Measurements from ENCODE around the gene MTMR12.
A peak's percentile ranks its signal among the peaks of the same experiment; 100 is the strongest.

MTMR12 gene

GRCh38 chr5:32197032-32197431, 115.7 kb downstream of the MTMR12 start:
- Mint-ChIP-seq H3K27ac (no peak overlapping the region), H3K4me3 (no peak overlapping the region), H3K36me3 (no peaks in the 10 kb centered on the region), H3K4me1 (peaks cover 6% of the 10 kb centered on the region), H3K9me3 (no peaks in the 10 kb centered on the region)
- ATAC-seq = no peak
- DNase-seq (ENCODE audit: low spot score in 2 of 2) = no peak

- Mint-ChIP-seq H3K4me3 (no peak overlapping the region), H3K4me1 (peaks cover 6% of the 10 kb centered on the region), H3K9me3 (no peaks in the 10 kb centered on the region), H3K36me3 (no peaks in the 10 kb centered on the region), H3K27ac (no peak overlapping the region)
- ATAC-seq = no peak
- no peak for DNase-seq (ENCODE audit: low spot score in 2 of 2)
Observed at GRCh38 chr5:32195265-32195664, 117.5 kb downstream of the MTMR12 start.

- H3K9me3 Mint-ChIP-seq = no peaks in the 10 kb centered on the region
- no peak for DNase-seq (ENCODE audit: low spot score in 2 of 2)
- H3K4me3 Mint-ChIP-seq = no peak overlapping the region
- no peaks in the 10 kb centered on the region for H3K36me3 Mint-ChIP-seq
- no peak overlapping the region for H3K27ac Mint-ChIP-seq
- peaks cover 6% of the 10 kb centered on the region for H3K4me1 Mint-ChIP-seq
- ATAC-seq = no peak
Observed at GRCh38 chr5:32193591-32193990, 119.1 kb downstream of the MTMR12 start.

GRCh38 chr5:32190095-32190494, 122.6 kb downstream of the MTMR12 start:
- no peaks in the 10 kb centered on the region for H3K36me3 Mint-ChIP-seq
- H3K9me3 Mint-ChIP-seq = no peaks in the 10 kb centered on the region
- DNase-seq (ENCODE audit: low spot score in 2 of 2) (no peak), ATAC-seq (no peak)
- no peak overlapping the region for H3K4me3 Mint-ChIP-seq
- H3K4me1 Mint-ChIP-seq = peaks cover 6% of the 10 kb centered on the region
- H3K27ac Mint-ChIP-seq = no peak overlapping the region

GRCh38 chr5:32187675-32188074, 125.1 kb downstream of the MTMR12 start:
- ATAC-seq = no peak
- DNase-seq (ENCODE audit: low spot score in 2 of 2) = no peak
- H3K27ac Mint-ChIP-seq = no peak overlapping the region
- no peaks in the 10 kb centered on the region for H3K4me1 Mint-ChIP-seq
- no peaks in the 10 kb centered on the region for H3K9me3 Mint-ChIP-seq
- H3K36me3 Mint-ChIP-seq = no peaks in the 10 kb centered on the region
- H3K4me3 Mint-ChIP-seq = no peak overlapping the region

GRCh38 chr5:32182463-32183063, 130.2 kb downstream of the MTMR12 start:
- Mint-ChIP-seq H3K4me3 (no peak overlapping the region), H3K4me1 (peaks cover 6% of the 10 kb centered on the region), H3K27ac (no peak overlapping the region), H3K9me3 (no peaks in the 10 kb centered on the region), H3K36me3 (no peaks in the 10 kb centered on the region)
- DNase-seq (ENCODE audit: low spot score in 2 of 2) (no peak), ATAC-seq (peak; percentile 51)

Measured in stimulated activated effector memory CD8-positive, alpha-beta T cell treated with anti-CD3 and anti-CD28 coated beads, Interleukin-12 subunit alpha, Interleukin-12 subunit beta, amount 100 ng/mL, for 72 hours (primary cell).